Measurements from ENCODE around the gene SMIM21.

- TF ChIP-seq, protein P1, sequence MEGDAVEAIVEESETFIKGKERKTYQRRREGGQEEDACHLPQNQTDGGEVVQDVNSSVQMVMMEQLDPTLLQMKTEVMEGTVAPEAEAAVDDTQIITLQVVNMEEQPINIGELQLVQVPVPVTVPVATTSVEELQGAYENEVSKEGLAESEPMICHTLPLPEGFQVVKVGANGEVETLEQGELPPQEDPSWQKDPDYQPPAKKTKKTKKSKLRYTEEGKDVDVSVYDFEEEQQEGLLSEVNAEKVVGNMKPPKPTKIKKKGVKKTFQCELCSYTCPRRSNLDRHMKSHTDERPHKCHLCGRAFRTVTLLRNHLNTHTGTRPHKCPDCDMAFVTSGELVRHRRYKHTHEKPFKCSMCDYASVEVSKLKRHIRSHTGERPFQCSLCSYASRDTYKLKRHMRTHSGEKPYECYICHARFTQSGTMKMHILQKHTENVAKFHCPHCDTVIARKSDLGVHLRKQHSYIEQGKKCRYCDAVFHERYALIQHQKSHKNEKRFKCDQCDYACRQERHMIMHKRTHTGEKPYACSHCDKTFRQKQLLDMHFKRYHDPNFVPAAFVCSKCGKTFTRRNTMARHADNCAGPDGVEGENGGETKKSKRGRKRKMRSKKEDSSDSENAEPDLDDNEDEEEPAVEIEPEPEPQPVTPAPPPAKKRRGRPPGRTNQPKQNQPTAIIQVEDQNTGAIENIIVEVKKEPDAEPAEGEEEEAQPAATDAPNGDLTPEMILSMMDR (conservative IDR thresholded peaks at IDR 0.05 in 1 of 2, IDR thresholded peaks at IDR 0.05 in 1 of 2; ENCODE audit: extremely low read depth in 1 of 2, insufficient read depth in 1 of 2, low read depth in 1 of 2, low read length in 2 of 2): no peak
- no peak for TF ChIP-seq EZH2 (IDR thresholded peaks at IDR 0.05; ENCODE audit: borderline replicate concordance, low read length)
Measured at GRCh38 chr18:75418293-75419005, 9.1 kb downstream of the SMIM21 start.
